Neural crest cell (in vitro differentiated cells): Measurements from ENCODE around the gene PTK6. TPM values are rescaled to one million over a fixed set of nuclear protein-coding genes. Genes with fewer than 3 reads are reported as not detected.
A peak's percentile ranks its signal among the peaks of the same experiment; 100 is the strongest.

Experiments used
- DNase-seq: peaks from one replicate; pipeline ENCODE4 v3.0.0; 2021; ENCODE audit warnings: low read depth, mixed read lengths, low spot score
- H3K27ac Mint-ChIP-seq: one replicate; pipeline ENCODE4 v1.8.0; 2021; ENCODE audit warnings: mild to moderate bottlenecking, mixed read lengths; ENCODE audit not compliant: unreplicated experiment
- H3K27me3 Mint-ChIP-seq: 2 replicates; pipeline ENCODE4 v1.8.0; 2021; ENCODE audit warnings: low read depth, mild to moderate bottlenecking, mixed read lengths
- H3K36me3 Mint-ChIP-seq: 2 replicates; pipeline ENCODE4 v1.8.0; 2021; ENCODE audit warnings: low read depth, mild to moderate bottlenecking, mixed read lengths
- H3K4me1 Mint-ChIP-seq: 2 replicates; pipeline ENCODE4 v1.8.0; 2021; ENCODE audit warnings: mixed read lengths
- H3K4me3 Mint-ChIP-seq: one replicate; pipeline ENCODE4 v1.8.0; 2021; ENCODE audit warnings: mild to moderate bottlenecking, mixed read lengths
- H3K9me3 Mint-ChIP-seq: 2 replicates; pipeline ENCODE4 v1.8.0; 2021; ENCODE audit warnings: mixed read lengths
- CTCF ChIP-seq: fragments of 200-600 bp; sonication (generic); conservative IDR thresholded peaks from 2 replicates; pipeline ENCODE4 v1.5.0; 2021; ENCODE audit warnings: antibody characterized with exemption, mild to moderate bottlenecking
- total RNA-seq: library from RNA; stranded (reverse); gene quantifications from 2 replicates; pipeline ENCODE4 v1.2.1, GENCODE V29; 2021

Gene PTK6
- total RNA-seq, 1 donor from 2014 or later: not detected

- Mint-ChIP-seq H3K9me3 (no peaks in the 10 kb centered on the region), H3K36me3 (no peaks in the 10 kb centered on the region), H3K27me3 (no peaks in the 10 kb centered on the region), H3K4me1 (peaks cover 7% of the 10 kb centered on the region), H3K27ac (no peak overlapping the region), H3K4me3 (peak overlapping the region; percentile 75)
- TF ChIP-seq CTCF: no peak
- DNase-seq: no peak
Observed at GRCh38 chr20:63574829-63575743, 37.9 kb upstream of the PTK6 start.

- Mint-ChIP-seq H3K9me3 (no peaks in the 10 kb centered on the region), H3K4me3 (peak within 1 kb of the TSS; percentile 83), H3K4me1 (peaks cover 7% of the 10 kb centered on the region), H3K27ac (no peak within 1 kb of the TSS), H3K36me3 (no peaks in the 10 kb centered on the region), H3K27me3 (no peaks in the 10 kb centered on the region)
- no peak for TF ChIP-seq CTCF
- peak; percentile 38 for DNase-seq
Observed at GRCh38 chr20:63574156-63574828, 37.1 kb upstream of the PTK6 start, which contains the start of gene HELZ2. TSS of gene HELZ2 (minus strand) at chr20:63574239. CDS start at chr20:63572385, 1,854 bp downstream.

- H3K27me3 Mint-ChIP-seq: no peaks in the 10 kb centered on the region
- no peaks in the 10 kb centered on the region for H3K9me3 Mint-ChIP-seq
- H3K27ac Mint-ChIP-seq: no peak overlapping the region
- TF ChIP-seq CTCF: no peak
- H3K36me3 Mint-ChIP-seq: no peaks in the 10 kb centered on the region
- H3K4me3 Mint-ChIP-seq: peak overlapping the region; percentile 83
- DNase-seq: no peak
- peaks cover 7% of the 10 kb centered on the region for H3K4me1 Mint-ChIP-seq
Observed at GRCh38 chr20:63573647-63574131, 36.5 kb upstream of the PTK6 start.

- Mint-ChIP-seq H3K4me3 (peak overlapping the region; percentile 83), H3K27me3 (no peaks in the 10 kb centered on the region), H3K36me3 (no peaks in the 10 kb centered on the region), H3K9me3 (no peaks in the 10 kb centered on the region), H3K27ac (no peak overlapping the region), H3K4me1 (peaks cover 7% of the 10 kb centered on the region)
- DNase-seq: no peak
- peak; percentile 41 for TF ChIP-seq CTCF
Observed at GRCh38 chr20:63572788-63573646, 35.8 kb upstream of the PTK6 start.
